Esophagus squamous epithelium (tissue), 5 donors: ENCODE results near the gene WNT4. TPM values are rescaled to one million over a fixed set of nuclear protein-coding genes. Genes with fewer than 3 reads are reported as not detected.

Experiments
- DNase-seq: peaks from one replicate; lab custom pipeline; 2025; lab: John Stamatoyannopoulos, UW
- H3K27ac ChIP-seq, 4 donors: fragments of 200-600 bp; sonication (generic); one replicate each; pipeline ENCODE4 v1.5.1; 2016 to 2019; ENCODE audit warnings: mild to moderate bottlenecking in 1 of 4
- H3K27me3 ChIP-seq, 4 donors: fragments of 200-600 bp; sonication (generic); 1 replicate in 3 of 4; 2 replicates in 1 of 4; pipeline versions ENCODE4 v1.5.1 to v1.6.0; 2017 to 2021; ENCODE audit warnings: antibody characterized with exemption in 1 of 4
- H3K36me3 ChIP-seq, 3 donors: fragments of 200-600 bp; sonication (generic); one replicate each; pipeline ENCODE4 v1.5.1; 2016 to 2019
- H3K4me1 ChIP-seq, 3 donors: fragments of 200-600 bp; sonication (generic); one replicate each; pipeline ENCODE4 v1.5.1; 2017 to 2019
- H3K4me3 ChIP-seq, 4 donors: fragments of 200-600 bp; sonication (generic); 1 replicate in 3 of 4; 2 replicates in 1 of 4; pipeline ENCODE4 v1.5.1; 2016 to 2019; ENCODE audit warnings: mild to moderate bottlenecking in 2 of 4, moderate library complexity in 1 of 4
- H3K9me3 ChIP-seq, 3 donors: fragments of 200-600 bp; sonication (generic); one replicate each; pipeline ENCODE4 v1.5.1; 2016 to 2019
- POLR2A ChIP-seq, 4 donors: fragments of 450-650 bp; IDR thresholded peaks; one replicate each; pipeline ENCODE4 v1.6.1; 2017; ENCODE audit warnings: antibody characterized with exemption in 4 of 4, mild to moderate bottlenecking in 4 of 4, moderate library complexity in 3 of 4
- WGBS, 2 donors: methylation state at CpG; one replicate each; pipeline ENCODE4 v1.1.5; 2018; 5-methylcytosine and 5-hydroxymethylcytosine counted together
- intact Hi-C: fragments of 100-400 bp; cut with DNase I; formaldehyde crosslinking; loops from one replicate; pipeline ENCODE4 v1.15.0; 2022
- total RNA-seq, 4 donors: library from RNA; depleted of rRNA; stranded (reverse); fragments of >200 nt; gene quantifications; one replicate each; pipeline ENCODE4 v1.1.0, GENCODE V29; 2016
- TF ChIP-seq, protein P1 (sequence below), 6 experiments: fragments of 450-650 bp in 4 of 6; fragments of 200-600 bp in 2 of 6; sonication (generic) in 2 of 6; IDR thresholded peaks; one replicate each; pipeline ENCODE4 v1.5.1; 2016 to 2019; ENCODE audit warnings: antibody characterized with exemption in 6 of 6, mild to moderate bottlenecking in 4 of 6, moderate library complexity in 4 of 6
- donor health status: DM: yes; HTN: yes; CAD: no.

The WNT4 gene
- total RNA-seq, 4 donors from 2014 or later: 4.8 to 11.9 (median 6.6) TPM

DNA sequence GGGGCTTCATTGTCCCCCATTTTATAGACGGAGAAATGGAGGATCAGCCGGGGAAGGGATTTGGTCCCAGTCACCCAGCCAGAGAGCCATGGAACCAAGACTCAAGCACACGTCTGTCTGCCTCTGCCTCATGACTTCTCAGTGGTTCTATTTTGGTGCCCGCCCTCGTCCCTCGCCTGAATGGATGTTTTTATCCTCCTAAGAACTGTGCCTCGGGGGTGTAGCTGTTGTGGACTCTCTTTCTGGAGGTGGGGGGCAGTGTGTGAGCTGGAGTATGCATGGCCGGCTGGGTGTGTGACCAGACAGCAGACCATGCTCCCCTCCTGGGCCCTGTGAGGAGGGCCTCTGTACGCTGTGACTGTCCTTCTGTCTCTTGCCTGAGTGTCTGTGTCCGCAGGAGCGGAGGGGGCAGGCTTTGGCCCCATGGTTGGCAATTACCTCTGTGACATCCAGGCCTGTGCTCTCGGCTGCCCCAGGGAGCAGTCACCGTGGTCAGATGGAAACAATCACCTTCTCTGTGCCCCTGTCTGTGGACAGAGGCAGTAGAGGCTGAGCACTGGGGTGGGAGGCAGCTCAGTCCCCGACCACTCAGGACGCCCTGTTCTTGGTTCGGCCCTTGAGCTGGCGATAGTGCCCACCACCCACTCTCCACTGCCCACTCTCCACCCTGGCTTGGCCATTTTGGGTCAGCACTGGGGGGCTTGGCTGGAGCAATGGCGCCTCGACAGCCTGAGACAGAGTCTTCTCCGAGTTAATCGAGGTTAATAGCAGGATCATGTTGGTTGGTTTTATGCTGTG, 20.4 kb downstream of the WNT4 start:
- DNase-seq: no peak
- intact Hi-C loops: loop anchor here (10.0 kb wide), 1 partner anchor 152 kb away; no protein-coding TSS in a partner anchor

DNA sequence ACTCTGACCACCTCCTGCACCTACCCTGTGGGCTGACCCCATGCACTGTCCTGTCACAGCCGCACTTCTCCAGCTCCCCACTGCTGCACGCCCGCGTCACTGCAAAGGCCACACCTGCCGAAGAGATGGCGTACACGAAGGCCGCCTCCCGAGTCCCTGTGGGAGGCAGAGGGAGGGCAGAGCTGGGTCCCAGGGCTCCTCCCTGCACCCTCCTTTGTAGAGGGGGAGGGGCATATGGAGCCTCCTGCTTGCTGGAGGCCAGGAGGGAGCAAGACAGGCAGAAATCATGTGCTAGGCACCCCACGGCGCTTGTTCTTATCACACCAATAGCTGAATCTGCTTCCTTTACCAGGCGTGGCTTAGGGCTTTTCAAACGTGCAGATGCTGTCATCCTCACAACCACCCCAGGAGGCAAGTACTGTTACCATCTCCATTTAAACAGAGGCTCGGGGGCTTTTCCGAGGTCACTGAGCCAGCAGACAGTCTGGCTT, 21.4 kb downstream of the WNT4 start:
- no peaks in the 10 kb centered on the region for H3K9me3 ChIP-seq
- no peak for TF ChIP-seq POLR2A (IDR thresholded peaks at IDR 0.05)
- TF ChIP-seq, protein P1, sequence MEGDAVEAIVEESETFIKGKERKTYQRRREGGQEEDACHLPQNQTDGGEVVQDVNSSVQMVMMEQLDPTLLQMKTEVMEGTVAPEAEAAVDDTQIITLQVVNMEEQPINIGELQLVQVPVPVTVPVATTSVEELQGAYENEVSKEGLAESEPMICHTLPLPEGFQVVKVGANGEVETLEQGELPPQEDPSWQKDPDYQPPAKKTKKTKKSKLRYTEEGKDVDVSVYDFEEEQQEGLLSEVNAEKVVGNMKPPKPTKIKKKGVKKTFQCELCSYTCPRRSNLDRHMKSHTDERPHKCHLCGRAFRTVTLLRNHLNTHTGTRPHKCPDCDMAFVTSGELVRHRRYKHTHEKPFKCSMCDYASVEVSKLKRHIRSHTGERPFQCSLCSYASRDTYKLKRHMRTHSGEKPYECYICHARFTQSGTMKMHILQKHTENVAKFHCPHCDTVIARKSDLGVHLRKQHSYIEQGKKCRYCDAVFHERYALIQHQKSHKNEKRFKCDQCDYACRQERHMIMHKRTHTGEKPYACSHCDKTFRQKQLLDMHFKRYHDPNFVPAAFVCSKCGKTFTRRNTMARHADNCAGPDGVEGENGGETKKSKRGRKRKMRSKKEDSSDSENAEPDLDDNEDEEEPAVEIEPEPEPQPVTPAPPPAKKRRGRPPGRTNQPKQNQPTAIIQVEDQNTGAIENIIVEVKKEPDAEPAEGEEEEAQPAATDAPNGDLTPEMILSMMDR (IDR thresholded peaks at IDR 0.05): no peak
- intact Hi-C loops: loop anchor here (10.0 kb wide), 1 partner anchor 153 kb away; no protein-coding TSS in a partner anchor
- 71 to 72% methylated on average over 8 to 14 of the region's 15 CpGs for WGBS, 2 donors
- peaks cover 0 to 43% (median 0%) of the 10 kb centered on the region in 3 donors for H3K36me3 ChIP-seq
- DNase-seq: no peak
- H3K27me3 ChIP-seq: no peaks in the 10 kb centered on the region
- no peak overlapping the region for H3K27ac ChIP-seq
- H3K4me3 ChIP-seq: no peak overlapping the region
- H3K4me1 ChIP-seq: peaks cover 15 to 73% (median 16%) of the 10 kb centered on the region in 3 donors

More for the DNA sequence above, 20.4 kb downstream of the WNT4 start:
- Histone ChIP-seq H3K27ac (peak overlapping the region in 3 of 4 donors; percentile 51 to 64 (median 56)), H3K36me3 (peaks cover 0 to 50% (median 0%) of the 10 kb centered on the region in 3 donors), H3K4me1 (peaks cover 15 to 63% (median 16%) of the 10 kb centered on the region in 3 donors), H3K27me3 (no peaks in the 10 kb centered on the region), H3K4me3 (no peak overlapping the region), H3K9me3 (no peaks in the 10 kb centered on the region)
- no peak for TF ChIP-seq POLR2A (IDR thresholded peaks at IDR 0.05)
- TF ChIP-seq, protein P1 (IDR thresholded peaks at IDR 0.05): no peak
- 71 to 78% methylated on average over 10 to 11 of the region's 21 CpGs for WGBS, 2 donors

DNA sequence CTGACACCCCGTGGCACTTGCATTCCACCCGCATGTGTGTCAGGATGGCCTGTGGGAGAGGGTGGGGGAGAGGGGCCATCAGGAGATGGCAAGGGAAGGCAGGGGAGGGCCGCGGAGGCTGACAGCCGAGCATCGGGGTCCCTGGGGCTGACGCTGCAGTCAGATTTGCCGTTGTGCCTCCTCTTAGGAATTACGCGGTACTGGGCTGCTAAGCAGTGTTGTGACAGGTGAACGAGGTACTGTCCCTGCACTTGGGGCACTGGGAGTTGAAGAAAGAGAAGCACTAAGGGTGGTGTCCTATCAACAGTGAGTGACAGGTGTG, 22.5 kb downstream of the WNT4 start:
- TF ChIP-seq, protein P1 (IDR thresholded peaks at IDR 0.05): no peak
- no peak for TF ChIP-seq POLR2A (IDR thresholded peaks at IDR 0.05)
- H3K4me3 ChIP-seq: no peak overlapping the region
- H3K9me3 ChIP-seq: no peaks in the 10 kb centered on the region
- DNase-seq: no peak
- WGBS, 2 donors: 77 to 83% methylated on average over 9 of the region's 11 CpGs
- H3K27me3 ChIP-seq: no peaks in the 10 kb centered on the region
- intact Hi-C loops: loop anchor here (10.0 kb wide), 1 partner anchor 154 kb away; no protein-coding TSS in a partner anchor
- peaks cover 15 to 81% (median 16%) of the 10 kb centered on the region in 3 donors for H3K4me1 ChIP-seq
- H3K27ac ChIP-seq: no peak overlapping the region
- H3K36me3 ChIP-seq: peaks cover 0 to 38% (median 0%) of the 10 kb centered on the region in 3 donors

DNA sequence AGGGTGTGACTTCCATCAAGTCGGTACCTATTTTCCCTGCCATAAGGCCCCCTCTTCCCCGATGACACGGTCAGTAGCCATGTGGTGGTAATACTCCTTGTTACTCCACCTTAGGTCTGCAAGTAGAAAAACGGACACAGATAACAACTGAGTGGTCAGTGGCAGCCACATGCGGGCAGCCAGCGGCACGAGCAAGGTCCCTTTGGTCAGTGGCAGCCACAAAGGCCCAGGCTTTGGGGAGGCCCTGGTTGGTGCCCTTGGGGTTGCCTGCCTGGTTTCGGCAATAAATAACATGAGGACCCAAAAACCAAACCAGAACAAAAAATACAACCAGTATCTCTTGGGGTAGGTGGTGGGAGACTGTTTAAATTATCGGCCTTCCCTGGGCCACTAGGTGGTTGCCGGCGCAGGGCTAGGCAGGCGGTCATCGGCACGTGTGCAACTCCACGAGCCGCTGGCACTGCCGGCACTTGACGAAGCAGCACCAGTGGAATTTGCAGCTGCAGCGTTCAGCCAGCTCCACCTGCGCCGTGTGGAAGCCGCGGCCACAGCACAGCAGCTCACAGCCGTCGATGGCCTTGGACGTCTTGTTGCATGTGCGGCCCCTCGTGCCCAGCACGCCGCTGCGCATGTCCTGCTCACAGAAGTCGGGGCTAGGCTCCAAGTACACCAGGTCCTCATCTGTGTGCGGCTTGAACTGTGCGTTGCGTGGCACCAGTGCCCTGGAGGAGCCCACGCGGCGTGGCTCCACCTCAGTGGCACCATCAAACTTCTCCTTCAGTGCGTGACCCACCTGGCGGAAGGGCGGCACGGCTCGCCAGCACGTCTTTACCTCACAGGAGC, 23.1 kb downstream of the WNT4 start:
- intact Hi-C loops: loop anchor here (10.0 kb wide), 2 partner anchors 155 to 295 kb away; no protein-coding TSS in a partner anchor
- Histone ChIP-seq H3K4me1 (peaks cover 15 to 87% (median 16%) of the 10 kb centered on the region in 3 donors), H3K36me3 (peaks cover 0 to 40% (median 0%) of the 10 kb centered on the region in 3 donors), H3K27ac (peak overlapping the region in 1 of 4 donors; percentile 25), H3K9me3 (no peaks in the 10 kb centered on the region), H3K27me3 (no peaks in the 10 kb centered on the region), H3K4me3 (no peak overlapping the region)
- no peak for DNase-seq
- TF ChIP-seq POLR2A (IDR thresholded peaks at IDR 0.05): no peak
- TF ChIP-seq, protein P1 (IDR thresholded peaks at IDR 0.05): no peak
- 89 to 93% methylated on average over 11 to 13 of the region's 44 CpGs for WGBS, 2 donors
